ENCODE measurements around the gene CAMK2B.

DNA sequence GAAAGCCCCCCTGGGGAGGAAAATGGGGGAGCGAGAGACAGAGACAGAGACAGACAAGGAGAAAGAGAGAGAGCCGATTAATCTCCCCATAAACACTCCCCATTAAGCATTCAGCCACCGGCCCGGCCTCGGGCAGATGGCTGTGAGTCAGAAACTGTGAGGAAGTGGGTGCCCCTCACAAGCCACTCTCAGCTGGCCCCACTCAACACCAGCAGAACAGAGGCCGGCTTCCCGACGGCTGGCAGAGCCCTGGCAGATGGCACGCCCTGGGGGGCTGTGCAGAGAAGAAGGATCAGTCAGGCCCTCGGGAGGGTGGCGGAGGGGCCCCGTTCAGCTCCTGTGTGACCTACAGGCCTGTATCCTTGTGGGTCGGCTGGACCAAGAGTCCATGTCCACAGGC, 41.2 kb downstream of the CAMK2B start:
- TF ChIP-seq, protein P1, sequence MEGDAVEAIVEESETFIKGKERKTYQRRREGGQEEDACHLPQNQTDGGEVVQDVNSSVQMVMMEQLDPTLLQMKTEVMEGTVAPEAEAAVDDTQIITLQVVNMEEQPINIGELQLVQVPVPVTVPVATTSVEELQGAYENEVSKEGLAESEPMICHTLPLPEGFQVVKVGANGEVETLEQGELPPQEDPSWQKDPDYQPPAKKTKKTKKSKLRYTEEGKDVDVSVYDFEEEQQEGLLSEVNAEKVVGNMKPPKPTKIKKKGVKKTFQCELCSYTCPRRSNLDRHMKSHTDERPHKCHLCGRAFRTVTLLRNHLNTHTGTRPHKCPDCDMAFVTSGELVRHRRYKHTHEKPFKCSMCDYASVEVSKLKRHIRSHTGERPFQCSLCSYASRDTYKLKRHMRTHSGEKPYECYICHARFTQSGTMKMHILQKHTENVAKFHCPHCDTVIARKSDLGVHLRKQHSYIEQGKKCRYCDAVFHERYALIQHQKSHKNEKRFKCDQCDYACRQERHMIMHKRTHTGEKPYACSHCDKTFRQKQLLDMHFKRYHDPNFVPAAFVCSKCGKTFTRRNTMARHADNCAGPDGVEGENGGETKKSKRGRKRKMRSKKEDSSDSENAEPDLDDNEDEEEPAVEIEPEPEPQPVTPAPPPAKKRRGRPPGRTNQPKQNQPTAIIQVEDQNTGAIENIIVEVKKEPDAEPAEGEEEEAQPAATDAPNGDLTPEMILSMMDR (IDR thresholded peaks at IDR 0.05): no peak
- no peak for TF ChIP-seq POLR2A (IDR thresholded peaks at IDR 0.05)

All from esophagus squamous epithelium (tissue), 4 donors.